HCT116 (cell line): ENCODE results near the gene ARHGEF25.
"Not testable (repeated sequence)": the region's sequence is repeated elsewhere in the genome, so short reads cannot be mapped to it uniquely, and the experiment has no call there.

ENCODE experiments used
- ELF1 ChIP-seq: IDR thresholded peaks from 2 replicates; pipeline ENCODE4 v1.6.1; 2012; ENCODE audit warnings: low read depth, borderline replicate concordance
- EZH2 ChIP-seq: fragments of 200-600 bp; sonication (generic); IDR thresholded peaks from 2 replicates; pipeline ENCODE4 v1.6.1; 2017; ENCODE audit warnings: antibody characterized with exemption, mixed run types
- JUND ChIP-seq: IDR thresholded peaks from 2 replicates; pipeline ENCODE4 v1.6.1; 2012
- POLR2A ChIP-seq: IDR thresholded peaks from 2 replicates; pipeline ENCODE4 v1.7.0; 2011; ENCODE audit warnings: borderline replicate concordance; ENCODE audit not compliant: insufficient read depth, insufficient read length; ENCODE audit errors: extremely low read depth
- POLR2AphosphoS5 ChIP-seq: IDR thresholded peaks from 2 replicates; pipeline ENCODE4 v1.6.1; 2011; ENCODE audit warnings: mild to moderate bottlenecking, low read depth, low read length, moderate library complexity
- RAD21 ChIP-seq: IDR thresholded peaks from 2 replicates; pipeline ENCODE4 v1.6.1; 2012; ENCODE audit warnings: low read depth, mild to moderate bottlenecking
- SIN3A ChIP-seq: IDR thresholded peaks from 2 replicates; pipeline ENCODE4 v1.6.1; 2012; ENCODE audit warnings: low read depth
- TCF7L2 ChIP-seq: IDR thresholded peaks from 2 replicates; pipeline ENCODE4 v1.7.0; 2011; ENCODE audit warnings: borderline replicate concordance, inconsistent platforms; ENCODE audit not compliant: insufficient read depth, insufficient read length; ENCODE audit errors: extremely low read depth
- YY1 ChIP-seq: IDR thresholded peaks from 2 replicates; pipeline ENCODE4 v1.6.1; 2011; ENCODE audit warnings: low read length, low read depth, moderate library complexity, mild to moderate bottlenecking; ENCODE audit not compliant: insufficient replicate concordance; ENCODE audit errors: extremely low read depth
- ZFX ChIP-seq: fragments of 450-650 bp; IDR thresholded peaks from 2 replicates; pipeline ENCODE4 v1.6.1; 2017
- TF ChIP-seq, protein P1 (sequence below), 3 experiments: fragments of 200-600 bp in 1 of 3; sonication (generic) in 1 of 3; IDR thresholded peaks in 2 of 3; conservative IDR thresholded peaks in 1 of 3; 2 replicates each; pipeline ENCODE4 v1.5.1; 2012 to 2017; ENCODE audit warnings: low read depth in 2 of 3, low read length in 2 of 3, antibody characterized with exemption in 1 of 3, borderline replicate concordance in 1 of 3, control low read depth in 1 of 3, mild to moderate bottlenecking in 1 of 3, mixed read lengths in 1 of 3, mixed run types in 1 of 3, moderate library complexity in 1 of 3; ENCODE audit not compliant: insufficient read depth in 1 of 3
- TF ChIP-seq, protein P2 (sequence below): IDR thresholded peaks from 2 replicates; pipeline ENCODE4 v1.6.1; 2012

DNA sequence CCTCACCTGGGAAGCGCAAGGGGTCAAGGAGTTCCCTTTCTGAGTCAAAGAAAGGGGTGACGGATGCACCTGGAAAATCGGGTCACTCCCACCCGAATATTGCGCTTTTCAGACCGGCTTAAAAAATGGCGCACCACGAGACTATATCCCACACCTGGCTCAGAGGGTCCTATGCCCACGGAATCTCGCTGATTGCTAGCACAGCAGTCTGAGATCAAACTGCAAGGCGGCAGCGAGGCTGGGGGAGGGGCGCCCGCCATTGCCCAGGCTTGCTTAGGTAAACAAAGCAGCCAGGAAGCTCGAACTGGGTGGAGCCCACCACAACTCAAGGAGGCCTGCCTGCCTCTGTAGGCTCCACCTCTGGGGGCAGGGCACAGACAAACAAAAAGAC is 35.4 kb downstream of the ARHGEF25 start:
- TF ChIP-seq, protein P1, sequence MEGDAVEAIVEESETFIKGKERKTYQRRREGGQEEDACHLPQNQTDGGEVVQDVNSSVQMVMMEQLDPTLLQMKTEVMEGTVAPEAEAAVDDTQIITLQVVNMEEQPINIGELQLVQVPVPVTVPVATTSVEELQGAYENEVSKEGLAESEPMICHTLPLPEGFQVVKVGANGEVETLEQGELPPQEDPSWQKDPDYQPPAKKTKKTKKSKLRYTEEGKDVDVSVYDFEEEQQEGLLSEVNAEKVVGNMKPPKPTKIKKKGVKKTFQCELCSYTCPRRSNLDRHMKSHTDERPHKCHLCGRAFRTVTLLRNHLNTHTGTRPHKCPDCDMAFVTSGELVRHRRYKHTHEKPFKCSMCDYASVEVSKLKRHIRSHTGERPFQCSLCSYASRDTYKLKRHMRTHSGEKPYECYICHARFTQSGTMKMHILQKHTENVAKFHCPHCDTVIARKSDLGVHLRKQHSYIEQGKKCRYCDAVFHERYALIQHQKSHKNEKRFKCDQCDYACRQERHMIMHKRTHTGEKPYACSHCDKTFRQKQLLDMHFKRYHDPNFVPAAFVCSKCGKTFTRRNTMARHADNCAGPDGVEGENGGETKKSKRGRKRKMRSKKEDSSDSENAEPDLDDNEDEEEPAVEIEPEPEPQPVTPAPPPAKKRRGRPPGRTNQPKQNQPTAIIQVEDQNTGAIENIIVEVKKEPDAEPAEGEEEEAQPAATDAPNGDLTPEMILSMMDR (IDR thresholded peaks at IDR 0.05 in 2 of 3, conservative IDR thresholded peaks at IDR 0.05 in 1 of 3; ENCODE audit: borderline replicate concordance in 1 of 3, insufficient read depth in 1 of 3, low read depth in 2 of 3, low read length in 2 of 3), result not testable (repeated sequence)
- TF ChIP-seq POLR2A, EZH2, POLR2AphosphoS5, YY1, RAD21, TCF7L2, ELF1, ZFX, JUND, SIN3A: not testable (repeated sequence)
- TF ChIP-seq, protein P2, sequence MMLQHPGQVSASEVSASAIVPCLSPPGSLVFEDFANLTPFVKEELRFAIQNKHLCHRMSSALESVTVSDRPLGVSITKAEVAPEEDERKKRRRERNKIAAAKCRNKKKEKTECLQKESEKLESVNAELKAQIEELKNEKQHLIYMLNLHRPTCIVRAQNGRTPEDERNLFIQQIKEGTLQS, result not testable (repeated sequence)
